Ecto neural progenitor cell (in vitro differentiated cells): ENCODE results near the gene CLRN2.
"Not testable (repeated sequence)": the region's sequence is repeated elsewhere in the genome, so short reads cannot be mapped to it uniquely, and the experiment has no call there.

ENCODE experiments used
- DNase-seq: peaks from one replicate; pipeline ENCODE4 v3.0.0-alpha.2; 2018; ENCODE audit warnings: low spot score

Gene CLRN2

DNA sequence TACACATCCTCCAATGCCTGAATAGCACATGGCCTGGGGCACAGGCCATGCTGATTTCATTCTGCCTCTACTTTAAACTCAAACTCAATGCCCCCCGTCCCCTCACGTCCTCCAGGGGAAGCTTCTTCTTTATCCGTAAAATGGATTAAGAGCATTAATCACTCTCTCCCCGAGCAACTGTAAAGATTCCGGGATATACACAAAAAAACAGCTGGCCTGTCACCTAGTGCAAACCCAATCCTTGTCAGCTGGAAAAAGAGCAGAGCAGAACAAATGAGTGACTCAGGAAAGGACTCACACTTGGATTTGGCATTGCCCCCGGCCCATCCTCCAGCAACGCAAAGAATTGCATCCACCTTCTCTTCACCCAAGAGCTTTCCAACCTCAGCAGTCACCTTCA, 10.9 kb upstream of the CLRN2 start:
- DNase-seq: no peak

DNA sequence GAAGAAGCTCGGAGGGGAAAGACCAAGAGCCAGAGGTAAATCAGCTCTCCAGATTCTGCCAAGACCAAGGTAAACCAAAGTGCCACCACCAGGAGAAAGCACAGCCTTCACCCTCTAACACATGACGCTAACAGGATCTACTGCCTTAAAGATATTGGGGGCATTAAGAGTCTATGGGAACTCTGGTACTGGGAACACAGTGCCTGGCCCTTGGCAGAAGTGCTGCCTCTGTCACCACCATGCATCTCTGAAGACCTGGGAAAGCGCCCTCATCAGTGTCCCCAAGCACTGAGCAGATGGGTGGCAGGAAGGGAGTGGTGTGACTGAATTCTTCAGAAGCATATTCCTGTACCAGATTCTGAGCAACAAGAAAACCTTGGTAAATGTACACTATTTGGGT, 4.4 kb upstream of the CLRN2 start:
- DNase-seq: no peak

DNA sequence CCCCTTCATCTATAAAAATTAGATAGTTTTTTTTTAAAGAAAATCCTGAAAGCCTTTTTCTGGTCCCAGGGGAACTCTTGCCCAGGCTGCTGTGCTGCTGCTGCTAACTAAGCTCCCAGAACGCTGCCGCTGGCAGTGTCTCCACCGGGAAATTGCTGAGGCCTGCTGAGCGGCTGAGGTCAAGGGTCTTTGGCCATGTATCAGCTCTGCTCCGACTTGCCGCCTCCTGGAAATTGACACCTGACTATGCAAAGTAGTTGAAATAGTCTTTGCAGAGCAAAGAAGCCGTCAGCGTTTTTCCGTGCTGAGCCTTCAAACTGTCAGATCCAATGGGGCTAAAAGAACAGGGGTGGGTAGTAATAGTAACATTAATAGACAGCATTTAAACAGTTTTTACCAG, 3.9 kb upstream of the CLRN2 start:
- peak; percentile 63 for DNase-seq

DNA sequence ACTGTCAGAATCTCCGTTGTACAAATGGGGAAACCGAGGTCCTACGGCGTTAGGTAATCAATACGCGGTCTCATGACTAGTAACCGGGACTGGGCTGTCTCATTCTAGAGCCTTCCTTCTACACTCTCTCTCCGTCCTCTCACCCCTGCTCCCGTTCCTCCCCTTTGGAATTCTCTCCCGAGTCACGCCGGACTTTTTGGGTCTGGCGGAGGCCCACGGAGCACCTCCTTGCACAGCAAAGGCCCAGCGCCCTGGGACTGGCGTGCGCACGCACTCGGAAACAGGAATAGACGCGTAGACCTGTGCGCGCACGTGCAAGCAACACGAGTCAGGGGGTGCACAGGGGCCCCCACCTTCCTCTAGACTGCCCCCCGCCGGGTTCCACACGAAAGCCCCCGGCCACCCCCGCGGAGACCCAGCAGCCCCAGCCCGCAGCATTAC, 3.4 kb upstream of the CLRN2 start:
- DNase-seq: no peak

DNA sequence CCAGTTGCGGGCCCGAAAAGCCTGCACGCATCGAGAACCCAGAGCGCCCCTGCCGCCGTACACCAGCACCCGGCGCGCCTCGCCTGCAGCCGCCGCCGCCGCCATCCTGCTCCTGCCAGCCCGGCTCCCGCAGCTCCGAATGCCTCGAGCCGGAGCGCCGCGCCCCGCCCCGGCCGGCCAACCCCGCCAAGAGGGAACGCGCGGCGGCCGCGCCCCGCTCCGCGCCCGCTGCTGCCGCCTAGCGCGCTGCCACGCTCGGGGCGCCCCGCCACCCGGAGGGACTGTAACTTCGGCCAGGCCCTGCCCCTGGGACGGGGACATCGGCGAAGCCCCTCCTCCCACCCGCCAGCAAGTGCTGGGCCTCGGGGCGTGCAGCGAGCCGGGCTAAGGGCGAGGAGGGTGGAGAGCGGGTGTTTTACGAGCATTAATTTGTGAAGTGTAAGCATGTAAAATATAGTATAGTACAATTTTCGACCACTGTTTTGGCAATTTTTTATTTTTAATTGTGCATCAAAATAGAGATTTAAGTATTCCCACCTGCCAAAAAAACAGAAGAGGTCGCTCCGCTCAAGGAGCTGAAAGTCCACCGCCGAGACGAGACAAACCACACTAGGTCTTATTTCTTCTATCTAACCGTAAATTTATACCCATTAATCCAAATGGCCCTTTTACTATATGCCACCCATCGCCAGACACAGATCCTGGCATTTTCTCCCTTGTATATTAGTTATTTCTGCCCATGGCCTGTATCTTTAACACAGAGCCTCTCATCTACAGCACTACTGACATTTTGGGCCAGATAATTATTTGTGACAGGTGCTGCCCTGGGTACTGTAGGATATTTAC, 2.8 kb upstream of the CLRN2 start, which contains the start of gene QDPR:
Gene QDPR (minus strand): TSS at position 141 of the 846 bp plus-strand sequence. CDS start 36 bp downstream, at position 105.
- DNase-seq: peak; percentile 90

DNA sequence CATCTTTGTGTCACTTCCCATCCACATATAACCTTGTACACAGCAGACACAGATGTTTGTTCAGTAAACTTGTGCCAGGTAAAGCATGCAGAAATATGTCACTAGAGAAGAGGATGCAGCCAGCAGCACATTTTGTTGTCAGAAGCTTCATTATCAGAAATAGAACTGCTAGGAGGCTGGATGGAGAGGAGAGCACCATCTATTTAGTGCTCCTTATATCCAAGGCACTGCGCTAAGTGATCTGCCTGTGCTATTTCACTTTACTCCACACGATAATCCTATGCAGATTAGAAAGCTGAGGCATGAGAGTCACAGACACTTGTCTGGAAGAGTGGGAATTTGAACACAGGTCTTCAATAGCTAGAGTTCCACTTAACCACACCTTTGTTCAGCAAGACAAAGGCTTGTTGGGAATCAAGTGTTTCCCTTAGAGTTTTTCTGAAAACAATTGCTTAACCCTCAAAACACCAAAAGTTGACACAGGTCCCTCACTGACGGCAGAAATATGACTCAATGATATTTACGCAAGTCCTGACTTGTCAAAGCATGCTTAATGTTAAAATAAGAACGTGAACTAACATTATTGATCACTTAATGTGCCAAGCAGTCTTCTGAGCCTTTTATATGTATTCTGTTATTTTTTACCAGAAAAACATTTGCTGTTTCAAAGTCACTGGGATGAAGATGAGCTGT, 1.8 kb upstream of the CLRN2 start:
- DNase-seq: no peak

DNA sequence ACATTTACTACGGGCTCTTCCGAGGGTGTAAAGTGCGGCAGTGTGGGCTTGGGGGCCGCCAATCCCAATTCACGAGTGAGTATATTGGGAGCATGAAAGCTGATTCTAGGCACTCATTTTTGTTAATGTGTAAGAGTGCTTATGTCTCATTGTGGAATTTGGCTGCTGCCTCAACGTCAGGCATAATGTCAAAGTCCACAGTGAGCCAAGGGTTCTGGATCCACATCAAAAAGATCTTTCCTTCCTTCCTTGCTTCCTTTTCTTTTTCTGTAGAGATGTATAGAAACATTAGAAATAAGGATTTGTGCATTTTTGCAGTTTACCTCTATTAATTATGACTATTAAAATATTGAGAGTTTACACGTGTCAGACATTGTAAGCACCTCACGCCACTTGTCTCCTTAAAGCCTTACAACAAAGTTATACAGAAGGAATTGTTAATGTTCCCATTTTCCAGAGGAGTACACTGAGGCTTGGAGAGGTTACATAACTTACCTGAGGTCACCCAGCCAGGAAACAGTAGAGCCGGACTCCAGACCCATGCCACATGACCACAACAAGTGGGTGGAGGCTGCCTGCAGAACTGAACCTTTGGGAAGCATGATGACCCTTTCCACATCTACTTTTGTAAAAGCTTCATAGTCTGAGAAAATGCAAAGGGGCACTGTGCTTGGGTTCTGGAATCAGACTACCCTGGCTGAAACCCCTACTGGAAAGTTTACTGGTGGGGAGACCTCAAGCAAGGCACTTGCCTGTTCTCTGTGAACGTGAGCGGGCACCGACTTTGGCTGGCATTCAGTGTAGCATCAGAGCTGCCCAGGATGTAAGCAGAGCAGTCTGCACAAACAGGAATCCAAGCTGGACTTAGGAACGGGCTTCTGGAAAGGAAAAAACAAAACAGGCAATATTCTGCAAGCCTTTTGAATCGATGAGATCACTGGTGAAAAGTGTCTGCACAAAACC, 761 bp downstream of the CLRN2 start:
- DNase-seq: no peak

DNA sequence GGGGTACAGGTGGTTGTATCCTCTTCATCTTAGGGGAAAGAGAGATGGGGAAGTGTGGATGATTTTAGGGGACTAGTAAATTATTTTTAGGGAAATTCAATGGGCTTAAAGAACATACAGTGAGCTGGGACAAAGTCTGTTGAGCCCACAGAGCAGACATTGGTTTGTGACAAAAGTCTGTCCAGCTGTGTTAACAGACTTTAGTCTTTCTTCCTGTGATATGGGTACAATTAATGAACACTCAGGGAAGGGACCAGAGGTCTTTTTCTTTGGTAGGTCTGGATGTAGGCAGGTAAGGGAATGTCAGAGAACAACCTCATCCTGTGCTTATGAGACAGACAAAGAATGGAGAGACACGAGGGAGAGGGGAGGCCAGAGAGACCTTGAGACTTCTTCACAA, 2.0 kb downstream of the CLRN2 start:
- no peak for DNase-seq

DNA sequence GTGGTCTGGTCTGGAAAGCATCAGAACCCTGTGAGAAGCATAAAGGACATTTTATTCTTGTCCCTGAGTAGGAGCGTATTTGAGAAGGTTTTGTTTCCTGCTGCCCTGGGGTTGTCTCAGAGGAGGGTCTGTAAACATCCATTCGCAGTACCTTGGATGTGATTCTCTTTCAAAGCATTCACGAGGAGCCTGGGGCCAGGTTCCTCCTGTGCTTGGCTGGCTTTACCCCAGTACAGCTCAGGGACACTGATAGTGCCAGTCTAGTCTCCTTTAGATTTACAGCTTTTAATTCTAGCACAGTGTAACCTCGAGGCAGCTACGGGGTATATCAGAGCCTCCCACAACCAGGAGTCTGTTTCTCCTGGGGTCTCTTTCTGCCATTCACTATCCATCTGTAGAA, 2.7 kb downstream of the CLRN2 start:
- no peak for DNase-seq

DNA sequence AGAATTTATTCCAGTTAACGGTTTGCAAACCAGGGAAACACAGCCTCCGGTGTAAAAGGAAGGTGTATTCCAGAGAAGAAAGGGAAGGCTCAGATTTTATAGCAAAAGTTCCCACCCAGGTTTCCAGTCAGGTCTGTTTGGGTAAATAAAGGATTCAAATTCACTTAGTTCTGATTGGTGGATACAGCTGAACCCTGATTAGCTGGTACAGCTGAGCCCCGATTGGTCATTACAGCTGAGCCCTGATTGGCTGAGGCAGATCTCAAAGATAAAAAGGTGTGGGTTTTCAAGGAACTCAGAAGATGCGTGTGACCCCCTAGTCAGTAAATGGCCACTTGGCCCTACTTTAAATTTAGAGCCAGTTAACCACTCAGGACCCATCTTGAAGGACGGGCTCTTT, 6.6 kb downstream of the CLRN2 start:
- no peak for DNase-seq

DNA sequence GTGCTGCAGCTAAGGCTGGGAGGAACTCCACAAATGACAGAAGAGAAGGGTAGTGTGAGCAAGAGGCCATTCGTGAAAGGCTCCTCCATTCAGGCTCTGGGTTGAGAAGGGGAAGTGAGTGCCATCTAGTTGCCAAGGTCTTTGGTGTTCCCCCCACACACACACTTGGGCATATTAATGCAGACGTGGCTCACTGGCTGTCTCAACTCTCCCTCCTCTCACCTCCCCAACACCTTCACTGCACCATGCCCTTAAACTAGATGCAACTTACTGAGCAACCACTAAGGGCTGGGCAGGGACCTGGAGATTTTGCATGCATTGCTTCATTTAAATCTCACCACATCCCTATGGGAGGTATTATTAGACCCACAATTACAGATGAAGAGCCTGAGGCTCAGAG, 8.7 kb downstream of the CLRN2 start:
- no peak for DNase-seq

DNA sequence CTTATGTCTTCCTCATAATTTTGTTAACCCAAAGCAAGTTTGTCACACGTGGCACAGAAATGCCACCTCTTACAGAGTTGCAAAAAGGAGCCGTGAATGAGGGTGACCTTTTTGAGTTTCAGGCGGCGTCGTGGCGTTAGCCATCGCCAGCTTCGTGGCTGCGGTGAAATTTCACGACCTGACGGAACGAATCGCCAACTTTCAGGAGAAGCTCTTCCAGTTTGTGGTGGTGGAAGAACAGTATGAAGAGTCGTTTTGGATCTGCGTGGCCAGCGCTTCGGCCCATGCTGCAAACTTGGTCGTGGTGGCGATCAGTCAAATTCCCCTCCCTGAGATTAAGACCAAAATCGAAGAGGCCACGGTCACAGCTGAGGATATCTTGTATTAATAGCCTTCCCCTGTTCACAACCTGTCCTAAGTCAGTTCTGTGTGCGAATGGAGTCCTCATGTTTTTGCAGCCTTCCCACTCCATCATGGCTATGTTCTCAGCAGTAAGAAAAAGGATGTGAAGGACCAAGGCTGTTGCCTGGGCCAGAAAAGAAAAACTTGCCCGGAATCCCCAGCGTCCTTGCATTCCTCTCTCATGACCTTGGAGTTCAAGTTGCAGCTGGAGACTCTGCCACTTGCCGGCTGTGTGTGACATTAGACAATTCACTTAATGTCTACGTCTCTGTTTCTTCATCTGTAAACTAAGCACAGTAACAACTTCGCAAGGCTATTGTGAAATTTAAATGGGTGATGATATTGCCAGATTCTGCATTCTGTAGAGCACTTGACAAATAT, 11.9 kb downstream of the CLRN2 start:
- DNase-seq: no peak

DNA sequence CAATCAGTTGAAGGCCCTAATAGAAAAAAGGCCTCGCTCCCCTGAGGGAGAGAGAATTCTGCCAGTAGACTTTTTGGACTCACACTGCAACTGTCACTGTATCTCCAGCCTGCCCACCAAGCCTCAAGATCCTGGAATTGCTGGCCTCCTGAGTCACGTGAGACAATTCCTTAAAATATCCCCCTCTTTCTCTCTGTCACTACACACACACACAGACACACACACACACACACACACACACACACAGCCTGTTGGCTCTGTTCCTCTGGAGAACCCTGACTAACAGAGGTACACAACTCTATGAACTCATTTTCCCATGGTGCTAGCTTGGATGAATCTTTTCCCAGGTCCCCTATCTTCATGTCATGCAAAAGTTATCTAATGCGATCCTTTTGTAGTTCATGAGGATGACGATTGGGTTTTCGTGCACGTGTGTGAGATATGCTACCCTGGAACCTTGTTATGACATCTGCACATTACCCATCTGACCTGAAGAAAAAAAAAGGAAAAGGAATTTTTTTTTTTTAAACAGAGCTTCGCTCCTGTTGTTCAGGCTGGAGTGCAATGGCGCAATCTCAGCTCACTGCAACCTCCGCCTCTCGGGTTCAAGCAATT, 13.7 kb downstream of the CLRN2 start:
- no peak for DNase-seq

DNA sequence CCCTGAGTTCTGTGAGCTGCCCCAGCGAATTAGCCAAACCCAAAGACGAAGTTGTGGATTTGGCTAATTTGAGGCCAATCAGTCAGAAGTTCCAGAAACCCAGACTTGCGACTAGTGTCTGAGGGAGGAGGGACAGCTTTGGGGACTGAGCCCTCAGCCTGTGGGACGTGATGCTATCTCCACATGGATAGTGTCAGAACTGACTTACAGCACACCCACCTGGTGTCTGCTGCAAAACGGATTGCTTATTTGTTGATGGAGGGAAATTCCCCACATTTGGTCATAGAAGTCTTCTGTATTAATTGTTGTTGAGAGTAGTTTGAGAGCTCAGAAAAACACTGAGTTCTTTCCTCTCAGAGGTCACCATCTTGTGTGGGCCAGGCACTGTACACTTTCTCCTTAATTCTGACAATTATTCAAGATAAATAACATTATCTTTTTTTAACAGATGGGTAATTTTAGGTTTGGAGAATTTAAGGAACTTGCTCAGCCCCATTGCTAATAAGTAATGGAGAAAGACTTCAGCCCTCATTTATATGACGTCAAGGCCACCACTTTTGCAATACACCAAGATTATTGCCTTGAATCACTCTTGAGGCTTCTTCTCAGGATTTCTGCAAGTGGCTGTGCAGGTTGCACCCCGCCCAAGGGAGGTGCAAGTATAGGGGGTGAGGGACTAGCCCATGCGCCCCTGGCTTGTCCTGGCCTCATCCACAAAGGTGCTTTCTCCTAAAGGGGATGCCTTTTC, 16.7 kb downstream of the CLRN2 start:
- DNase-seq: no peak

DNA sequence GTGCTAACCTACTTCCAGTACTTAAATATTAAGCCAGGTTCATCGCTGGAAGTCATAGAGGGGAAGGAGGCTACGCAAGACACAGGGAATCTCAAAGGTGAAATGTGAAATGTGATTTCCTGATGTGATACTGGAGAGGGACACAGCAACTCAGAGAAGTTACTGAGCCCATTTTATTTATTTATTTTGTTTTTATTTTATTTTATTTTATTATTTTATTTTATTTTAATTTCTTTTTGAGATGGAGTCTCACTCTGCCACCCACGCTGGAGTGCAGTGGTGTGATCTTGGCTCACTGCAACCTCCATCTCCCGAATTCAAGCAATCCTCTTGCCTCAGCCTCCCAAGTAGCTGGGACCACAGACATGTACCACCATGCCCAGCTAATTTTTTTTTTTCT, 19.7 kb downstream of the CLRN2 start:
- DNase-seq: no peak

DNA sequence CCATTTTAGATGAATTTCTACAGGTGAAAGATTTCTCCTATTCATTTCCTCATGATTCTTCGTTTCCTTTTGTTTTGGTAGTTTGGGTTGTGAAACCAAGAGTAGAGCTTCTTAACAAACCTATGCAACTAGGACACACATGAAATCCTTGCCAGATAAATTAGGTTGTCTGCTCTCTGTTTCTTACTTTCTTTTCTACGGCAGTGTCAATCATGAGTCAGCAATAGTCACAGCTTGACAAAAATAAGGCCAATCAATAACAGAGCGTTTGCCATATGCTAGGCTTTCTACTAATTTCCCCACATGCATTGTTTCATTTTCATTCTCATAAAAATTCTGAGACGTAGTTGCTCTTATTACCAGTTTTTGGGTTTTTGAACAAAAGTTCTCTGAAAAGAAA, 20.3 kb downstream of the CLRN2 start:
- DNase-seq: no peak

DNA sequence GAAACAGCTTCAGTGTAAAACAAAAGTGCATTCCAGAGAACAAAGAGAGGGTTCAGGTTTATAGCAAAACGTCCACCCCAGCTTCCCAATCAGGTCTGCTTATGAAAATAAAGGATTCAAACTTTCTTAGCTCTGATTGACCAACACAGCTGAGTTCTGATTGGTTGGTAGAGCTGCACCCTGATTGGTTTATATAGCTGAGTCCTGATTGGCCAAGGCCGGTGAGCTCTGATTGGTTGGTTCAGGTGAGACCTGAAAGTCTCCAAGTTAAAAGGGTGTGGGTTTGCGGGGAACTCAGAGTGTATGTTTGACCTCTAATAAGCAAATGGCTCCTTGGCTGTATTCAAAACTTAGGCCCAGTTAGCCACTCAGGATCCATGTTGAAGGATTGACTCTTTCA, 20.9 kb downstream of the CLRN2 start:
- no peak for DNase-seq

DNA sequence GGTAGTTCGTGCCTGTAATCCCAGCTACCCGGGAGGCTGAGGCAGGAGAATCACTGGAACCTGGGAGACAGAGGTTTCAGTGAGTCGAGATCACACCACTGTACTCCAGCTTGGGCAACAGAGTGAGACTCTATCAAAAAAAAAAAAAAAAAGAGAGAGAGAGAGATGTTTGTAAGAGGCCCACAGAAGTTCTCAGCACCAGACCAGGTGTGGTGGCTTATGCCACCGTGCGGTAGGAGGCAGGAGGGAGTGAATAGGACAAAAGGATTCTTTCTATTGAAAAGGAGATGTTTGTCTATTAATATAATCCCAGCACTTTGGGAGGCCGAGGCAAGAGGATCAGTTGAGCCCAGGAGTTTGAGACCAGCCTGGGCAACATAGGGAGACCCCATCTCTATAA, 22.1 kb downstream of the CLRN2 start:
- DNase-seq: not testable (repeated sequence)

DNA sequence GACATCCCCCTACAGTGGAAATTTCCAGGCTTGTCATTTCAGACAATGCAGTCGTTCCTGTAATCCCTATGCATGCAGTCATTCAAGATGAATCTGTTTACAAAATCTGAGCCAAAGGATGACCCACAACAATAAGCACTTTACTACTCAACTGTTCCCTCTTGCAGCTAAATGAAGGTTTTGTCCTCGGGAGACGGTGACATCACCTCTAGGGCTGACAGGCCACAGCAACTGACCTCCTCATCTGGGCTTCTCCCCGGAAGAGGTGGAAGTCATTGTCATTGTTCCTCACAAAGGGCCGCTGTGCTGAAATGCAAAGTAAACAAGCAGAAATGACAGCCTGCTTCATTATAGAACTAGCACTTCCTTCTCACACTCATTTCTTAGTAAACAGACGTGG, 29.2 kb downstream of the CLRN2 start:
- DNase-seq: no peak

DNA sequence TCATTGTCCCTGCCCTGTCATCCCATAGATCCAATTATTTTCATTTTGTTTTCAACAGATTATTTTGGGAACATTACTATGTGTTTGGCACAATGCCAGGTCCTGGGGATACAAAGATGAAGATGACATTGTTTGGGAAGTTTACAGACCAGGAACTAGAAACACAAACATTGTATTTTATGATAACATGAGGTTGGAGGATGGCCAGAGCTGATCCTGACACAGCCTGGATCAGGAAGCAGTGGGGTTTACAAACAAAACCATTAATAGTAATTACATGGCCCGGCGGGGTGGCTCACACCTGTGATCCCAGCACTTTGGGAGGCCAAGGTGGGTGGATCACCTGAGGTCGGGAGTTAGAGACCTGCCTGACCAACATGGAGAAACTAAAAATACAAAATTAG, 29.9 kb downstream of the CLRN2 start:
- no peak for DNase-seq
